ENCODE results near the gene DAG1. TPM values are rescaled to one million over a fixed set of nuclear protein-coding genes. Genes with fewer than 3 reads are reported as not detected.

DAG1 gene
- total RNA-seq, 3 donors from 2014 or later: 76.9 to 97.3 (median 88.8) TPM

DNA sequence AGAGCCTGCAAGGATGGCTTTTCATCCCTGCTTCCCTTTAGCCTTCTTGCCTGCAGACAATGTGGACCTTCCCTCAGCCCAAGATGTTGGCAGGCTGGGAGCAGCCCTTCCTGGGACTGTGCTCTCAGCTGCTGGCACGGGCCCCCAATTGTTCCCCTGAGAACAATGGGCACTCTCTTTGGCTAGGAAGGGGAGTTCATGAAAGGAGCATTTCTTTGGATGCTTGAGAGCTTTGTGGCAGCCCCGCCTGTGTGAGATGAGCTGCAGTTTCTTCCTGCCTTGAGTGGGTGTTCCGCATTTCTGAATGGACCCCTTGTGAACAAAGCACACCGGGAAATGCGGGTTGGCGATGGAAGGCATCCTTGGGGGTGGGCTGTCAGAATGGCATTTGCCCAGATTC is 49.2 kb downstream of the DAG1 start:
- intact Hi-C loops (cut with DNase I, micrococcal nuclease): no loop called here
- DNase-seq: no peak
- ATAC-seq: no peak

GRCh38 chr3:49519916-49520385 is 49.9 kb downstream of the DAG1 start:
- no peaks in the 10 kb centered on the region for H3K4me1 ChIP-seq (ENCODE audit: low read depth)
- no peaks in the 10 kb centered on the region for H3K36me3 ChIP-seq (ENCODE audit: low read depth)
- DNase-seq: no peak
- no peaks in the 10 kb centered on the region for H3K9me3 ChIP-seq
- TF ChIP-seq, protein P1, sequence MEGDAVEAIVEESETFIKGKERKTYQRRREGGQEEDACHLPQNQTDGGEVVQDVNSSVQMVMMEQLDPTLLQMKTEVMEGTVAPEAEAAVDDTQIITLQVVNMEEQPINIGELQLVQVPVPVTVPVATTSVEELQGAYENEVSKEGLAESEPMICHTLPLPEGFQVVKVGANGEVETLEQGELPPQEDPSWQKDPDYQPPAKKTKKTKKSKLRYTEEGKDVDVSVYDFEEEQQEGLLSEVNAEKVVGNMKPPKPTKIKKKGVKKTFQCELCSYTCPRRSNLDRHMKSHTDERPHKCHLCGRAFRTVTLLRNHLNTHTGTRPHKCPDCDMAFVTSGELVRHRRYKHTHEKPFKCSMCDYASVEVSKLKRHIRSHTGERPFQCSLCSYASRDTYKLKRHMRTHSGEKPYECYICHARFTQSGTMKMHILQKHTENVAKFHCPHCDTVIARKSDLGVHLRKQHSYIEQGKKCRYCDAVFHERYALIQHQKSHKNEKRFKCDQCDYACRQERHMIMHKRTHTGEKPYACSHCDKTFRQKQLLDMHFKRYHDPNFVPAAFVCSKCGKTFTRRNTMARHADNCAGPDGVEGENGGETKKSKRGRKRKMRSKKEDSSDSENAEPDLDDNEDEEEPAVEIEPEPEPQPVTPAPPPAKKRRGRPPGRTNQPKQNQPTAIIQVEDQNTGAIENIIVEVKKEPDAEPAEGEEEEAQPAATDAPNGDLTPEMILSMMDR (IDR thresholded peaks at IDR 0.05): no peak
- H3K4me3 ChIP-seq: no peak overlapping the region
- peak; percentile 32 for ATAC-seq
- intact Hi-C loops (cut with DNase I, micrococcal nuclease): no loop called here

More for the DNA sequence above, 49.2 kb downstream of the DAG1 start:
- Histone ChIP-seq H3K4me1 (ENCODE audit: low read depth) (no peaks in the 10 kb centered on the region), H3K9me3 (no peaks in the 10 kb centered on the region), H3K4me3 (no peak overlapping the region), H3K36me3 (ENCODE audit: low read depth) (no peaks in the 10 kb centered on the region)
- TF ChIP-seq, protein P1 (IDR thresholded peaks at IDR 0.05): no peak

- ATAC-seq (peak; percentile 62), DNase-seq (no peak)
- H3K4me1 ChIP-seq (ENCODE audit: low read depth): no peaks in the 10 kb centered on the region
- TF ChIP-seq, protein P1 (IDR thresholded peaks at IDR 0.05): no peak
- H3K36me3 ChIP-seq (ENCODE audit: low read depth): no peaks in the 10 kb centered on the region
- intact Hi-C loops (cut with DNase I, micrococcal nuclease): no loop called here
- no peaks in the 10 kb centered on the region for H3K9me3 ChIP-seq
- H3K4me3 ChIP-seq: no peak overlapping the region
Measured at GRCh38 chr3:49523756-49524747, 54.0 kb downstream of the DAG1 start.

- ATAC-seq: no peak
- DNase-seq: no peak
- Histone ChIP-seq H3K9me3 (no peaks in the 10 kb centered on the region), H3K4me3 (no peak overlapping the region), H3K4me1 (ENCODE audit: low read depth) (no peaks in the 10 kb centered on the region), H3K36me3 (ENCODE audit: low read depth) (no peaks in the 10 kb centered on the region)
- TF ChIP-seq, protein P1 (IDR thresholded peaks at IDR 0.05): no peak
- intact Hi-C loops (cut with DNase I, micrococcal nuclease): no loop called here
Measured at GRCh38 chr3:49529567-49529966, 59.5 kb downstream of the DAG1 start.

GRCh38 chr3:49530231-49530630 is 60.2 kb downstream of the DAG1 start:
- DNase-seq (no peak), ATAC-seq (no peak)
- TF ChIP-seq, protein P1 (IDR thresholded peaks at IDR 0.05): no peak
- intact Hi-C loops (cut with DNase I, micrococcal nuclease): no loop called here
- no peaks in the 10 kb centered on the region for H3K9me3 ChIP-seq
- H3K36me3 ChIP-seq (ENCODE audit: low read depth): no peaks in the 10 kb centered on the region
- no peak overlapping the region for H3K4me3 ChIP-seq
- no peaks in the 10 kb centered on the region for H3K4me1 ChIP-seq (ENCODE audit: low read depth)

Measured in mucosa of descending colon (tissue), 3 donors.